ENCODE data around the gene DPYD. TPM values are rescaled to one million over a fixed set of nuclear protein-coding genes. Genes with fewer than 3 reads are reported as not detected.

The DPYD gene
- polyA plus RNA-seq, 1 of the 3 experiments (the other 2 are of a cell fraction), result 23.0 TPM

GRCh38 chr1:97685360-97685759, 235.5 kb downstream of the DPYD start (continued):
- no peak for TF ChIP-seq CTCF (IDR thresholded peaks at IDR 0.05)
- no peak for TF ChIP-seq ELF1 (IDR thresholded peaks at IDR 0.05)
- TF ChIP-seq JUND (IDR thresholded peaks at IDR 0.05), result no peak
- TF ChIP-seq YY1 (IDR thresholded peaks at IDR 0.05; ENCODE audit: low read depth), result no peak
- TF ChIP-seq GATA2 (CRISPR knock-in tag; IDR thresholded peaks at IDR 0.05), result no peak
- no peak for TF ChIP-seq NFIC (IDR thresholded peaks at IDR 0.05; ENCODE audit: borderline replicate concordance)
- TF ChIP-seq PBX3 (IDR thresholded peaks at IDR 0.05), result no peak

GRCh38 chr1:97680894-97681293, 239.9 kb downstream of the DPYD start:
- H3K9ac ChIP-seq, result no peak overlapping the region
- CTCF ChIA-PET, result no interaction called here
- H3K4me1 ChIP-seq (ENCODE audit: control insufficient read depth in 1 of 2, insufficient read depth in 2 of 2, low read depth in 1 of 2, low read length in 1 of 2), result peaks cover 0 to 4% of the 10 kb centered on the region in 2 experiments; a peak in 2 of 4 replicates
- H3F3A ChIP-seq (replicated peaks; ENCODE audit: insufficient read depth), result peaks cover 13% of the 10 kb centered on the region
- POLR2A ChIA-PET, result no interaction called here
- no peak for TF ChIP-seq ZBTB33 (IDR thresholded peaks at IDR 0.05; ENCODE audit: borderline replicate concordance, low read depth)
- no peak for TF ChIP-seq MXI1 (IDR thresholded peaks at IDR 0.05; ENCODE audit: low read depth, low read length)
- no peak for TF ChIP-seq NRF1 (IDR thresholded peaks at IDR 0.05; ENCODE audit: low read depth, low read length)
- no peak for TF ChIP-seq GATA2 (CRISPR knock-in tag; IDR thresholded peaks at IDR 0.05)
- TF ChIP-seq EP300 (IDR thresholded peaks at IDR 0.05; ENCODE audit: borderline replicate concordance in 1 of 2, low read depth in 1 of 2, low read length in 1 of 2), result no peak
- no peak for TF ChIP-seq RFX5 (IDR thresholded peaks at IDR 0.05; ENCODE audit: low read length)
- no peak for TF ChIP-seq RXRA (IDR thresholded peaks at IDR 0.05; ENCODE audit: borderline replicate concordance, low read depth)
- no peak overlapping the region for H3K4me3 ChIP-seq (ENCODE audit: low read depth in 2 of 2, low read length in 1 of 2)
- peaks cover 14 to 91% of the 10 kb centered on the region in 2 experiments for H3K36me3 ChIP-seq (replicated peaks in 1 of 2; ENCODE audit: control insufficient read depth in 1 of 2, insufficient read depth in 2 of 2, low read length in 1 of 2)
- H3K4me2 ChIP-seq, result no peak overlapping the region
- peak overlapping the region in 1 of 2 experiments; percentile 80; a peak in 2 of 4 replicates for H3K27ac ChIP-seq (ENCODE audit: low read depth in 2 of 2, low read length in 1 of 2)
- no peaks in the 10 kb centered on the region for H3K27me3 ChIP-seq (ENCODE audit: insufficient read depth)
- no peak overlapping the region for H2AFZ ChIP-seq (ENCODE audit: low read depth)
- H4K20me1 ChIP-seq (ENCODE audit: insufficient read depth), result no peaks in the 10 kb centered on the region
- peaks cover 9% of the 10 kb centered on the region; the same call in 1 of the 2 replicates for H3K79me2 ChIP-seq (ENCODE audit: insufficient read depth)
- H3K9me2 ChIP-seq, result no peaks in the 10 kb centered on the region
- no peaks in the 10 kb centered on the region for H3K9me3 ChIP-seq
- DNase-seq, result peak; percentile 4
